GM21526 (cell line): ENCODE results near the gene CRTC2.

Source experiments
- ATAC-seq: cut with Tn5 transposase; IDR thresholded peaks from one replicate; pipeline ENCODE4 v1.9.1; 2021; ENCODE audit warnings: moderate library complexity; ENCODE audit not compliant: unreplicated experiment, low FRiP score

The CRTC2 gene

GRCh38 chr1:153954826-153955225, 3.6 kb downstream of the CRTC2 start:
- no peak for ATAC-seq

GRCh38 chr1:153953859-153954365, 4.5 kb downstream of the CRTC2 start:
- ATAC-seq: no peak

GRCh38 chr1:153951801-153952200, 6.6 kb downstream of the CRTC2 start:
- no peak for ATAC-seq

GRCh38 chr1:153951183-153951582, 7.2 kb downstream of the CRTC2 start:
- no peak for ATAC-seq

GRCh38 chr1:153946622-153947241, 11.7 kb downstream of the CRTC2 start, which contains the start of gene DENND4B:
TSS of gene DENND4B (minus strand) at chr1:153946718. CDS start at chr1:153944374, 2,344 bp downstream.
- ATAC-seq: peak; percentile 48

GRCh38 chr1:153945795-153946621, 12.4 kb downstream of the CRTC2 start:
- peak; percentile 47 for ATAC-seq

- peak; percentile 27 for ATAC-seq
Observed at GRCh38 chr1:153945131-153945794, 13.1 kb downstream of the CRTC2 start.

- no peak for ATAC-seq
Observed at GRCh38 chr1:153944827-153945117, 13.6 kb downstream of the CRTC2 start.

GRCh38 chr1:153944005-153944826, 14.2 kb downstream of the CRTC2 start:
- no peak for ATAC-seq

- ATAC-seq: no peak
Observed at GRCh38 chr1:153942766-153943549, 15.5 kb downstream of the CRTC2 start.

- ATAC-seq: no peak
Observed at GRCh38 chr1:153941826-153942725, 16.3 kb downstream of the CRTC2 start.

- ATAC-seq: no peak
Observed at GRCh38 chr1:153940756-153941155, 17.7 kb downstream of the CRTC2 start.

GRCh38 chr1:153939476-153939875, 18.9 kb downstream of the CRTC2 start:
- ATAC-seq: no peak

- ATAC-seq: no peak
Observed at GRCh38 chr1:153938996-153939395, 19.4 kb downstream of the CRTC2 start.

- no peak for ATAC-seq
Observed at GRCh38 chr1:153937331-153937730, 21.1 kb downstream of the CRTC2 start.

GRCh38 chr1:153936011-153936802, 22.2 kb downstream of the CRTC2 start:
- no peak for ATAC-seq

- ATAC-seq: no peak
Observed at GRCh38 chr1:153934746-153935145, 23.7 kb downstream of the CRTC2 start.

- ATAC-seq: no peak
Observed at GRCh38 chr1:153933955-153934354, 24.5 kb downstream of the CRTC2 start.
